ENCODE data around the gene COPZ2.
"Not testable (repeated sequence)": the region's sequence is repeated elsewhere in the genome, so short reads cannot be mapped to it uniquely, and the experiment has no call there.

The COPZ2 gene

DNA sequence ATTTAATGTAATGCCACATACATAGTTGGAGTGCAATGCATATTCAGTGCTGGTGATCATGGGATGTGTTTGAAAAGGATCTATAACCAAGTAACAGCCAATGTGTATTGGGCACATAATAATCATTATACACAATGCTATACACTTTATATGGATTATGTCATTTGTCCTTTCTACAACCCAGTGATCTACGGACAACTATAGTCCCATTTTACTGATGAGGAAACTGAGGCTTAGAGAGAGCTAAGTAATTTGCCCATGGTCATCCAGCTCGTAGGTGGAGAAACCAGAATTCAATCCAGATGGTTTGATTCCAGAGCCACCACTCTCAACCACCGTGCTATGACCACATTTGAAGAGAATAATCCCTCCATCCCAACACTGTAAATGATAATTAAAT is 27.4 kb downstream of the COPZ2 start:
- DNase-seq (ENCODE audit: low read depth): no peak
- no peak overlapping the region for H3K4me3 ChIP-seq (ENCODE audit: low read depth, low read length)
- TF ChIP-seq, protein P1, sequence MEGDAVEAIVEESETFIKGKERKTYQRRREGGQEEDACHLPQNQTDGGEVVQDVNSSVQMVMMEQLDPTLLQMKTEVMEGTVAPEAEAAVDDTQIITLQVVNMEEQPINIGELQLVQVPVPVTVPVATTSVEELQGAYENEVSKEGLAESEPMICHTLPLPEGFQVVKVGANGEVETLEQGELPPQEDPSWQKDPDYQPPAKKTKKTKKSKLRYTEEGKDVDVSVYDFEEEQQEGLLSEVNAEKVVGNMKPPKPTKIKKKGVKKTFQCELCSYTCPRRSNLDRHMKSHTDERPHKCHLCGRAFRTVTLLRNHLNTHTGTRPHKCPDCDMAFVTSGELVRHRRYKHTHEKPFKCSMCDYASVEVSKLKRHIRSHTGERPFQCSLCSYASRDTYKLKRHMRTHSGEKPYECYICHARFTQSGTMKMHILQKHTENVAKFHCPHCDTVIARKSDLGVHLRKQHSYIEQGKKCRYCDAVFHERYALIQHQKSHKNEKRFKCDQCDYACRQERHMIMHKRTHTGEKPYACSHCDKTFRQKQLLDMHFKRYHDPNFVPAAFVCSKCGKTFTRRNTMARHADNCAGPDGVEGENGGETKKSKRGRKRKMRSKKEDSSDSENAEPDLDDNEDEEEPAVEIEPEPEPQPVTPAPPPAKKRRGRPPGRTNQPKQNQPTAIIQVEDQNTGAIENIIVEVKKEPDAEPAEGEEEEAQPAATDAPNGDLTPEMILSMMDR (IDR thresholded peaks at IDR 0.05; ENCODE audit: low read depth, low read length, missing control alignments): no peak

DNA sequence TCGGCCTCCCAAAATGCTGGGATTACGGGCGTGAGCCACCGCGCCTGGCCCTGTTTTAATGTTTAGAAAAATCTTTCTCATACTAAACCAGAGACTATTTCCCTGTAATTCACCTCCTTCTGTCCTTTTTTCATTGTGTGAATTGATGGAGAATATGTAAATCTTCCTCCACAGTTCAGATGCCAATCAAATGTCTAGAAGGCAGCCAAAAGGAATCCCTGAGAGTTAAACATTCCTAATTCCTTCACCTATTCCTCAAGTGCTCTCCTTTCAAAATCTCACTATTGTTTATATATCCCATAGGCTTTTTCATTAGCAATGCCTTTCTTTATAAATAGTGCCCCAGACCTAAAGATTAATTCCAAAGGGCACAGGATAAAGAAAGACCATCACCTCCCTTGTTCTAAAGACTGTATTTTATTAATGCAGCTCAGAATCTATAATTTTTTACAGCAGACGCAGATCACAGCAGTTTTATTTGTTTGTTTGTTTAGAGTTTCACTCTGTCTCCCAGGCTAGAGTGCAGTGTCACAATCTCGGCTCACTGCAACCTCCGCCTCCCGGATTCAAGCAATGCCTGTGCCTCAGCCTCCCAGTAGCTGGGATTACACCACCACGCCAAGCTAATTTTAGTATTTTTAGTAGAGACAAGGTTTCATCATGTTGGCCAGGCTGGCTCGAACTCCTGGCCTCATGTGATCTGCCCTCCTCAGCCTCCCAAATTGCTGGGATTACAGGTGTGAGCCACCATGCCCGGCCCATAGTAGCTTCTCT is 30.5 kb downstream of the COPZ2 start:
- TF ChIP-seq, protein P1 (IDR thresholded peaks at IDR 0.05; ENCODE audit: low read depth, low read length, missing control alignments): no peak
- DNase-seq (ENCODE audit: low read depth): no peak
- no peak overlapping the region for H3K4me3 ChIP-seq (ENCODE audit: low read depth, low read length)

DNA sequence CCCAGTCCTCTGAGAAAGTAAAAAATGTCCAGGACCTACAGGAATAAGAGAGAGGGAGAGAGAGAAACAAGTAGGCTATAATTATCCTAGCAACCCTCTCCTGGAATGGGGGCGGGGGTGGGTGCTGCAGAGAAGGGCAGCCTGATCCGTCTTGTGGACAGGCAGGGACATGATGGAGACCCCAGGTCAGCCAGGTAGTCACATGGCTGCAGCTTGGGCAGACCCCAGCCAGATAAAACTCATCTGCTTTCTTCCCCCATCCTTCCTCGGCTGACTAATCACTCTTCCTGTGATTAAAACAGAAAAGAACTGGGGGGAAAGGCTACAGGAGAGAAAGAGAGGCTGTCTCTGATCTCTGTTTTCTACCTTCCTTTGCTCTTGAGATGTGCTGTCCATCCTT is 32.6 kb downstream of the COPZ2 start:
- no peak for DNase-seq (ENCODE audit: low read depth)
- H3K4me3 ChIP-seq (ENCODE audit: low read depth, low read length): no peak overlapping the region
- TF ChIP-seq, protein P1 (IDR thresholded peaks at IDR 0.05; ENCODE audit: low read depth, low read length, missing control alignments): no peak

DNA sequence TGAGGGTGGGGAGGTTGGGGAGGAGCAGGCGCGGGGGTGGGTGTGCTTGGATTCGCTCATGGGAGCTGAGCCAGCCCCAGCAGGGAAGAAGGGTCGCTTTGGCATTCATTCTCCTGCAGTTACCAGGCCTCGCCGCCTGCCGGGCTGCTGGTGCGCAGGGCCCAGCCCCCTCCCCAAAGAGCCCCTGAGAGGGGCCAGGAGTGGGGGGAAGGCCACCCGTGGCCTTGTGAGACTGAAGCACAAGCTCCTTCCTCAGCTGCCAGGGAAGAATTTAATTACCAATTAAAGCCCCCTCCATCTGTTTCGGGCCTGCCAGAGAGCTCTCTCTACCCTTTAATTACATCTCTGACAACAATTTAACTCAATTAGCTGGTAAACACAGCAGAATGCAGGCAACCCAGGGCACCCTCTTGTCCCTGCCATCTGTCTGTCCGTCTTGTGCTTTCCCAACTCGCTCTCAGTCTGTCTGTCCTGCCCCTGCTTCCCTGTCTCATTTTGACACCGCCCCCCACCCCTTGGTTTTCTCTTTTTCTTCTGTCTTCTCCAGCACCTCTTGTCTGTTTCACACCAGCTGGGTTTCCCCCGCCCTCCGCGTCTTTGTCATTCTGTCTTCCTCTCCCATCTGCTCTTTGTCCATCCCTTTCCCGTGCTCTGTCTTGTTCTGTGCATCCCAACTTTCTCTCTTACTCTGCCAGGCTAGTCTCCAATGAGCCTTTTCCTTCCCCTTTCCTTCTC is 34.0 kb downstream of the COPZ2 start:
- no peak for DNase-seq (ENCODE audit: low read depth)
- TF ChIP-seq, protein P1 (IDR thresholded peaks at IDR 0.05; ENCODE audit: low read depth, low read length, missing control alignments): no peak
- H3K4me3 ChIP-seq (ENCODE audit: low read depth, low read length): no peak overlapping the region

GRCh38 chr17:48002916-48003416 is 34.6 kb downstream of the COPZ2 start:
- TF ChIP-seq, protein P1 (IDR thresholded peaks at IDR 0.05; ENCODE audit: low read depth, low read length, missing control alignments): no peak
- no peak for DNase-seq (ENCODE audit: low read depth)
- no peak overlapping the region for H3K4me3 ChIP-seq (ENCODE audit: low read depth, low read length)

GRCh38 chr17:48002266-48002915 is 35.2 kb downstream of the COPZ2 start:
- H3K4me3 ChIP-seq (ENCODE audit: low read depth, low read length): no peak overlapping the region
- no peak for DNase-seq (ENCODE audit: low read depth)
- TF ChIP-seq, protein P1 (IDR thresholded peaks at IDR 0.05; ENCODE audit: low read depth, low read length, missing control alignments): no peak

GRCh38 chr17:48001657-48002056 is 35.9 kb downstream of the COPZ2 start:
- not testable (repeated sequence) for H3K4me3 ChIP-seq (ENCODE audit: low read depth, low read length); DNase-seq (ENCODE audit: low read depth)
